DND-41 (cell line): Measurements from ENCODE around the gene GC.

Experiments used
- ATAC-seq: fragments of 200-7000 bp; cut with Tn5 transposase; 3 replicates; pipeline ENCODE4 v1.9.1; 2021; ENCODE audit warnings: low read depth; ENCODE audit not compliant: insufficient read depth
- DNase-seq: peaks from one replicate; pipeline ENCODE4 v3.0.0-alpha.2; 2020
- H2AFZ ChIP-seq: 2 replicates; pipeline ENCODE4 v1.6.0; 2012; ENCODE audit warnings: low read depth, low read length
- H3K27ac ChIP-seq: 2 replicates; pipeline ENCODE4 v1.5.1; 2012; ENCODE audit warnings: low read length, inconsistent platforms
- H3K27me3 ChIP-seq: fragments of 200-600 bp; sonication (generic); 2 replicates; pipeline ENCODE4 v1.6.0; 2012; ENCODE audit warnings: low read length, mild to moderate bottlenecking, inconsistent platforms; ENCODE audit not compliant: insufficient read depth, poor library complexity
- H3K36me3 ChIP-seq: 2 replicates; pipeline ENCODE4 v1.5.1; 2012; ENCODE audit warnings: low read length, inconsistent platforms; ENCODE audit not compliant: insufficient read depth
- H3K4me1 ChIP-seq: 2 replicates; pipeline ENCODE4 v1.5.1; 2012; ENCODE audit warnings: mild to moderate bottlenecking, low read length; ENCODE audit not compliant: insufficient read depth
- H3K4me2 ChIP-seq: 2 replicates; pipeline ENCODE4 v1.6.0; 2012; ENCODE audit warnings: mild to moderate bottlenecking, moderate library complexity, low read length, inconsistent platforms; ENCODE audit not compliant: insufficient read depth
- H3K4me3 ChIP-seq, 2 experiments: fragments of 200-600 bp in 1 of 2; shearing (Covaris generic) in 1 of 2; 2 replicates each; pipeline ENCODE4 v1.5.1; 2012 to 2016; ENCODE audit warnings: inconsistent platforms in 2 of 2, low read length in 2 of 2, mild to moderate bottlenecking in 2 of 2, low read depth in 1 of 2, moderate library complexity in 1 of 2
- H3K79me2 ChIP-seq: 2 replicates; pipeline ENCODE4 v1.6.0; 2012; ENCODE audit warnings: low read length, inconsistent platforms; ENCODE audit not compliant: insufficient read depth
- H3K9ac ChIP-seq: 2 replicates; pipeline ENCODE4 v1.6.0; 2012; ENCODE audit warnings: low read depth, mild to moderate bottlenecking, inconsistent platforms, low read length, moderate library complexity
- H3K9me3 ChIP-seq: 2 replicates; pipeline ENCODE4 v1.5.1; 2012; ENCODE audit warnings: low read length, moderate library complexity, mild to moderate bottlenecking, inconsistent platforms; ENCODE audit not compliant: insufficient read depth, severe bottlenecking
- H4K20me1 ChIP-seq: 2 replicates; pipeline ENCODE4 v1.6.0; 2012; ENCODE audit warnings: low read length; ENCODE audit not compliant: insufficient read depth
- EZH2 ChIP-seq: IDR thresholded peaks from 3 replicates; pipeline ENCODE4 v1.6.1; 2012; ENCODE audit warnings: borderline replicate concordance, low read depth, mild to moderate bottlenecking, moderate library complexity, low read length, inconsistent platforms; ENCODE audit not compliant: severe bottlenecking
- TF ChIP-seq, protein P1 (sequence below): IDR thresholded peaks from 2 replicates; pipeline ENCODE4 v1.5.1; 2012; ENCODE audit warnings: borderline replicate concordance, low read length, moderate library complexity, mild to moderate bottlenecking; ENCODE audit not compliant: poor library complexity, severe bottlenecking; ENCODE audit errors: extremely low read depth

Gene GC

DNA sequence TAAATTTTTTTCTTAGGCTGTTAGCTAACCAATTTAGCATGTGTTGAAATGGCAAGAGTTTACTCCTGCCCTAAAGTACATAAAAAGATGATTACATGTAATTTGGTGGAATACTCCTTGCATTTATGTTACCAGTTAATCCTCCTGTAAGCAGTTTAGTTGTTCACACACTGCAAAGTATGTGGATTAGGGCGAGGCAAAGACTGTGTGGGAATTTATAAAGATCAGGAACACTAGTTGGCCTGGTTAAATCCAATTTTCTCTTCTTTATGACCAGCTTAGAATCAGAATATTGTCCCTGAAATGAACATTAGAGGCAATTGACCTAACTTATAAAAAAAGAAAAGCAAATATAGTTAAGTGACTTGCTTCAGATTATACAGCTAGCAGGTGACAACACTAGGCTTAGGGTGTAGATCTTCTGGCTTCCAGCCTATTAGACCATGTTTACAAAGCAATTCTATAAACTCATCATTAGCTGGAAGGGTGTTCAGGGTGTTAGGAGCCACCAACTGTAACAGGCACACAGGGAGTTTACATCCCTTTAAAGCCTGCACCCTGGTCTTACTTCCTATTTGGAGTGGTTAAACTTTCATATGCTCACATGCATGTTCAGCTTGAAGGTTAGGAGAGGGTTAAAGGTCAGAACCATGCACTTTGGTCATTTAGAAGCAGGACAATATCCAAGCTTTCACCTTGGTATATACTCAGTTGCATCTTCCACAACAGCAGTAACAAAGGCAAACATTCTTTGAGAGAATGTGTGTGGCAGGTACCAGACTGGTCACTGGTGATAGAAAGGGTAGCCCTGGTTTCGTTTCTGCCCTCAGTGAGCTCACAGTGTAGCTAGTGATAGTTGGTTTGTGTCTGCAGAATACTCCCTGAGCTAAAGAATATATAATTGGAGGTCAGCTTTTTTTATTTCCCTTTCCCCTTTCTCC lies 72.6 kb downstream of the GC start:
- Histone ChIP-seq H3K4me3 (no peak overlapping the region), H3K4me2 (no peak overlapping the region), H4K20me1 (no peaks in the 10 kb centered on the region), H3K4me1 (no peaks in the 10 kb centered on the region), H2AFZ (no peak overlapping the region), H3K9me3 (no peaks in the 10 kb centered on the region), H3K27ac (no peak overlapping the region), H3K9ac (no peak overlapping the region), H3K79me2 (no peaks in the 10 kb centered on the region), H3K27me3 (peaks cover 3% of the 10 kb centered on the region), H3K36me3 (no peaks in the 10 kb centered on the region)
- no peak for DNase-seq
- TF ChIP-seq EZH2 = no peak
- TF ChIP-seq, protein P1, sequence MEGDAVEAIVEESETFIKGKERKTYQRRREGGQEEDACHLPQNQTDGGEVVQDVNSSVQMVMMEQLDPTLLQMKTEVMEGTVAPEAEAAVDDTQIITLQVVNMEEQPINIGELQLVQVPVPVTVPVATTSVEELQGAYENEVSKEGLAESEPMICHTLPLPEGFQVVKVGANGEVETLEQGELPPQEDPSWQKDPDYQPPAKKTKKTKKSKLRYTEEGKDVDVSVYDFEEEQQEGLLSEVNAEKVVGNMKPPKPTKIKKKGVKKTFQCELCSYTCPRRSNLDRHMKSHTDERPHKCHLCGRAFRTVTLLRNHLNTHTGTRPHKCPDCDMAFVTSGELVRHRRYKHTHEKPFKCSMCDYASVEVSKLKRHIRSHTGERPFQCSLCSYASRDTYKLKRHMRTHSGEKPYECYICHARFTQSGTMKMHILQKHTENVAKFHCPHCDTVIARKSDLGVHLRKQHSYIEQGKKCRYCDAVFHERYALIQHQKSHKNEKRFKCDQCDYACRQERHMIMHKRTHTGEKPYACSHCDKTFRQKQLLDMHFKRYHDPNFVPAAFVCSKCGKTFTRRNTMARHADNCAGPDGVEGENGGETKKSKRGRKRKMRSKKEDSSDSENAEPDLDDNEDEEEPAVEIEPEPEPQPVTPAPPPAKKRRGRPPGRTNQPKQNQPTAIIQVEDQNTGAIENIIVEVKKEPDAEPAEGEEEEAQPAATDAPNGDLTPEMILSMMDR = no peak
- no peak for ATAC-seq

DNA sequence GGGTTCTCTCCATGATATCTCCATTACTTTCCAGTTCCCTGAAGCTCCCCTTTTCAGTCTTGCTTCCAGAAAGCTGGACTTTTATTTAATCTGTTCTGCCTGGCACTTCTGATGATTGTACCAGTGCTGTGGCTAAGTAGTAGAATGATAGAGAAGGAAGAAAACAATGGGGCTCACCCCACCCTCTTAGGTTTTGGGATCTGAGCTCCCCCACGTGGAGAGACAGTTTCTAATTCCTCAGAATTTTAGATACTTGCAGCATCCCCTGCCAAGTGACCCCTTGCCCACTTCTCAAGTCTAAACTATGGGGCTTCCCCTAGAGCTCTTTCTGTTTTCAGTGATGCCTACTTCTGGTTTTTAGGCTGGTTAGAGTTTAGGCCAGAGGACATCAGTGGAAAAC lies 73.9 kb downstream of the GC start:
- H3K36me3 ChIP-seq = no peaks in the 10 kb centered on the region
- H3K27me3 ChIP-seq = peaks cover 3% of the 10 kb centered on the region
- no peaks in the 10 kb centered on the region for H4K20me1 ChIP-seq
- no peak overlapping the region for H3K4me3 ChIP-seq
- no peak overlapping the region for H3K9ac ChIP-seq
- no peaks in the 10 kb centered on the region for H3K9me3 ChIP-seq
- TF ChIP-seq EZH2 = no peak
- TF ChIP-seq, protein P1 = peak; percentile 12
- H3K79me2 ChIP-seq = no peaks in the 10 kb centered on the region
- H3K4me1 ChIP-seq = no peaks in the 10 kb centered on the region
- ATAC-seq (no peak), DNase-seq (no peak)
- H2AFZ ChIP-seq = no peak overlapping the region
- no peak overlapping the region for H3K27ac ChIP-seq
- H3K4me2 ChIP-seq = no peak overlapping the region

DNA sequence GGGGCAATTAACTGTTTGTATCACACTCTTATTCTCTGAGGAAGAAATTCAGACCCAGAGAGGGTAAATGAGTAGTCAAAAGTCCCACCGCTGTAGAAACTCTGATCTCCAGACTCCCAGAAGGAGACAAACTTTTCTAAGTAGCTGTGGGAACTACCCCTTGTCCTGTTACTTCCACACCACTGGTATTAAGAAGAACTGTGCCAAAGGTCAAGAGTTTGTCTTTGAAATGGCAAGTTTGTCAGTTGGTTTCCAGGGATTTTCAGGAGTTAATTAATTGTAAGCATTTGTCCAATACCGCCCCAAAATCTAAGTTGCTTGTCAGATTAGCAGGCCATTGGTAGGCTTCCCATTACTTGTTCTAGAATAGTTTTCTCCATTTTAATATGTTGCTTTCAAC lies 85.7 kb downstream of the GC start:
- no peak overlapping the region for H3K9ac ChIP-seq
- H4K20me1 ChIP-seq = no peaks in the 10 kb centered on the region
- no peak overlapping the region for H3K4me3 ChIP-seq
- H2AFZ ChIP-seq = no peak overlapping the region
- H3K4me1 ChIP-seq = no peaks in the 10 kb centered on the region
- ATAC-seq (no peak), DNase-seq (no peak)
- H3K4me2 ChIP-seq = no peak overlapping the region
- no peaks in the 10 kb centered on the region for H3K27me3 ChIP-seq
- no peak overlapping the region for H3K27ac ChIP-seq
- no peaks in the 10 kb centered on the region for H3K9me3 ChIP-seq
- H3K36me3 ChIP-seq = no peaks in the 10 kb centered on the region
- H3K79me2 ChIP-seq = no peaks in the 10 kb centered on the region
- TF ChIP-seq EZH2 = no peak

DNA sequence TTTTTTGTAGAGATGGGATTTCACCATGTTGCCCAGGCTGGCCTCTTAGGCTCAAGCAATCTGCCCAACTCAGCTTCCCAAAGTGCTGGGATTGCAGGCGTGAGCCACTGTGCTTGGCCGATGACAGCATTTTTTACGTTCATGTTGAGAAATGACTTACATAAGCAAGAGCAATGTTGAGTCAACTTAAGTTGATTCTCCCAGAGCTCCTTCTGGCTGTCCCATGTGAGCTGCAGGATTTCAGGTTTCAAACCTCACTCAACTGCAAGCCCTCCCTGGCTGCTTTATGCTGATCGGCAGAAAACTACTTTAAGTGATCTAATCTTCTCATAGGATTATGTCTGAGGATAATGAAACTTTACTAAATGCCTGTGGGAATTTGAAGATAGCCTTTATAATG lies 86.8 kb downstream of the GC start:
- Histone ChIP-seq H3K4me2 (no peak overlapping the region), H3K4me3 (no peak overlapping the region), H3K4me1 (no peaks in the 10 kb centered on the region), H4K20me1 (no peaks in the 10 kb centered on the region), H3K79me2 (no peaks in the 10 kb centered on the region), H3K9ac (no peak overlapping the region), H3K9me3 (no peaks in the 10 kb centered on the region), H3K27me3 (no peaks in the 10 kb centered on the region), H2AFZ (no peak overlapping the region), H3K27ac (no peak overlapping the region), H3K36me3 (no peaks in the 10 kb centered on the region)
- no peak for TF ChIP-seq EZH2
- TF ChIP-seq, protein P1 = no peak
- ATAC-seq = no peak
- no peak for DNase-seq
